HG02798 (cell line): ENCODE measurements around the gene FLNC.

Experiments used
- ATAC-seq: cut with Tn5 transposase; IDR thresholded peaks from one replicate; pipeline ENCODE4 v1.9.1; 2021; ENCODE audit warnings: mild to moderate bottlenecking; ENCODE audit not compliant: unreplicated experiment, poor library complexity

FLNC gene

GRCh38 chr7:128800567-128800966, 29.6 kb upstream of the FLNC start:
- no peak for ATAC-seq

- no peak for ATAC-seq
Measured at GRCh38 chr7:128801003-128801402, 29.2 kb upstream of the FLNC start.

- no peak for ATAC-seq
Measured at GRCh38 chr7:128801667-128802418, 28.4 kb upstream of the FLNC start.

GRCh38 chr7:128804484-128804883, 25.7 kb upstream of the FLNC start:
- ATAC-seq: no peak

- no peak for ATAC-seq
Measured at GRCh38 chr7:128805225-128805624, 25.0 kb upstream of the FLNC start.

- no peak for ATAC-seq
Measured at GRCh38 chr7:128807191-128807590, 23.0 kb upstream of the FLNC start.

- no peak for ATAC-seq
Measured at GRCh38 chr7:128809363-128809762, 20.8 kb upstream of the FLNC start.

- no peak for ATAC-seq
Measured at GRCh38 chr7:128810473-128810872, 19.7 kb upstream of the FLNC start.

GRCh38 chr7:128810997-128811396, 19.2 kb upstream of the FLNC start:
- no peak for ATAC-seq

- ATAC-seq: no peak
Measured at GRCh38 chr7:128811631-128812430, 18.4 kb upstream of the FLNC start.

GRCh38 chr7:128812514-128813168, 17.6 kb upstream of the FLNC start:
- no peak for ATAC-seq

- ATAC-seq: no peak
Measured at GRCh38 chr7:128814499-128814898, 15.7 kb upstream of the FLNC start.

- no peak for ATAC-seq
Measured at GRCh38 chr7:128815289-128815942, 14.8 kb upstream of the FLNC start.

- ATAC-seq: no peak
Measured at GRCh38 chr7:128818694-128819093, 11.5 kb upstream of the FLNC start.

- no peak for ATAC-seq
Measured at GRCh38 chr7:128821724-128822123, 8.5 kb upstream of the FLNC start.

GRCh38 chr7:128826512-128826911, 3.7 kb upstream of the FLNC start:
- ATAC-seq: no peak

- ATAC-seq: no peak
Measured at GRCh38 chr7:128826916-128827247, 3.3 kb upstream of the FLNC start.

GRCh38 chr7:128827248-128827958, 2.8 kb upstream of the FLNC start:
- ATAC-seq: no peak

- no peak for ATAC-seq
Measured at GRCh38 chr7:128827971-128828711, 2.1 kb upstream of the FLNC start.
